ENCODE data around the gene TTC39C. TPM values are rescaled to one million over a fixed set of nuclear protein-coding genes. Genes with fewer than 3 reads are reported as not detected.

Gene TTC39C
- total RNA-seq, 1 experiment from 2014 or later, result 24.0 TPM

DNA sequence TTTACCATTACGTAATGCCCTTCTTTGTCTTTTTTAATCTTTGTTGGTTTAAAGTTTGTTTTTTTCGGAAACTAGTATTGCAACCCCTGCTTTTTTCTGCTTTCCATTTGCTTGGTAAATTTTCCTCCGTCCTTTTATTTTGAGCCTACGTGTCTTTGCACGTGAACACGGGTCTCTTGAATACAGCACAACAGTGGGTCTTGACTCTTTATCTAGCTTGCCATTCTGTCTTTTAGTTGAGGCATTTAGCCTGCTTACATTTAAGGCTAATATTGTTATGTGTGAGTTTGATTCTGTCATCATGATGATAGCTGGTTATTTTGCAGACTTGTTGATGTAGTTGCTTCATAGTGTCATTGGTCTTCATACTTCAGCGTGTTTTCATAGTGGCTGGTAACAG lies 37.5 kb upstream of the TTC39C start:
- DNase-seq (ENCODE audit: low spot score), result no peak
- H3K4me3 ChIP-seq (ENCODE audit: low read depth, low read length, poor library complexity, severe bottlenecking), result no peak overlapping the region
- TF ChIP-seq CTCF (conservative IDR thresholded peaks at IDR 0.05; ENCODE audit: low read depth, low read length) (no peak), EZH2 (IDR thresholded peaks at IDR 0.05; ENCODE audit: borderline replicate concordance, low read depth, low read length, poor library complexity, severe bottlenecking) (no peak)
- no peaks in the 10 kb centered on the region for H3K36me3 ChIP-seq (ENCODE audit: insufficient read depth, low read length, poor library complexity, severe bottlenecking)
- intact Hi-C loops (cut with micrococcal nuclease; ENCODE audit: unreplicated experiment), result no loop called here
- H3K27me3 ChIP-seq (replicated peaks; ENCODE audit: insufficient read depth, low read depth, low read length, poor library complexity), result no peaks in the 10 kb centered on the region
- H3K4me1 ChIP-seq (ENCODE audit: insufficient read depth, low read length, poor library complexity, severe bottlenecking), result no peaks in the 10 kb centered on the region
- ChIA-PET POLR2A (ENCODE audit: low non-redundant PET) (no interaction called here), CTCF (interaction anchor here (0.6 kb wide), 1 partner anchor 194 kb away, joined by 4 read pairs; no protein-coding TSS in a partner anchor)
- no peak overlapping the region for H3K27ac ChIP-seq (ENCODE audit: low read depth, low read length, poor library complexity, severe bottlenecking)
- no TSS peak for BruUV-seq (replicated peaks)
- no peaks in the 10 kb centered on the region for H3K9me3 ChIP-seq (ENCODE audit: low read depth, low read length, poor library complexity, severe bottlenecking)

GRCh38 chr18:23977719-23978483 lies 36.7 kb upstream of the TTC39C start:
- Histone ChIP-seq H3K4me1 (ENCODE audit: insufficient read depth, low read length, poor library complexity, severe bottlenecking) (no peaks in the 10 kb centered on the region), H3K4me3 (ENCODE audit: low read depth, low read length, poor library complexity, severe bottlenecking) (no peak overlapping the region), H3K36me3 (ENCODE audit: insufficient read depth, low read length, poor library complexity, severe bottlenecking) (no peaks in the 10 kb centered on the region), H3K27ac (ENCODE audit: low read depth, low read length, poor library complexity, severe bottlenecking) (no peak overlapping the region), H3K27me3 (replicated peaks; ENCODE audit: insufficient read depth, low read depth, low read length, poor library complexity) (no peaks in the 10 kb centered on the region), H3K9me3 (ENCODE audit: low read depth, low read length, poor library complexity, severe bottlenecking) (no peaks in the 10 kb centered on the region)
- intact Hi-C loops (cut with micrococcal nuclease; ENCODE audit: unreplicated experiment), result no loop called here
- TF ChIP-seq CTCF (conservative IDR thresholded peaks at IDR 0.05; ENCODE audit: low read depth, low read length) (no peak), EZH2 (IDR thresholded peaks at IDR 0.05; ENCODE audit: borderline replicate concordance, low read depth, low read length, poor library complexity, severe bottlenecking) (no peak)
- POLR2A ChIA-PET (ENCODE audit: low non-redundant PET), result no interaction called here
- CTCF ChIA-PET, result no interaction called here
- DNase-seq (ENCODE audit: low spot score), result no peak
- no TSS peak for BruUV-seq (replicated peaks)

DNA sequence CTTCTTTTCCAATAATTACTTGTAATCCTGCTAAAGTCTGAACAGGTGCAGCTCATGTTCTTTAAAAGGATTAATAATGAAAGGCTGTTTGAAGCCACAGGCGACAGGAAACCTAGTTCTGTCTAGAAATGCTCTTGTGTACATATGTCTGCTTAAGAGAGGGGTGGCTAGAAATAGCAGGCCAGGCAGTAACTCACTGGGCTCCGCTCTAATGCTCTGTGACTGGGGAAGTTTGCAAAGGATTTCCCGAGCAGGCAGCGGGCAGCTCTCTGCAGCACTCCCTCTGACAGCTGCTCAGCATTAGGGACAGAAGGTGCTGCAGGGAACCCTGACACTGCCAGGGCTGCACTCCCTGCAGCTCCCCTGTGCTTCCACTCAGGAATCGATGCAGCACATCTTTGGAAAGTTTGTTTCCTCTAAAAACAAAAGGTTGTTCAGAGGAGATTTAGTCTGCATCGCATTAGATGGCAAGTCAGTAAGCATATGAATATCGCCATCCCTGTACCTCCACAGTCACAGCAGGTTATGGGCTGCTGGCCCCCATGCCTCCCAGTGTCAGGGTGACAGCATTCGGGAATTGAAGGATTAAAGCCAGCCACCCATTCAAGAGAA lies 33.1 kb upstream of the TTC39C start:
- CTCF ChIA-PET, result no interaction called here
- H3K4me3 ChIP-seq (ENCODE audit: low read depth, low read length, poor library complexity, severe bottlenecking), result no peak overlapping the region
- no peak for TF ChIP-seq EZH2 (IDR thresholded peaks at IDR 0.05; ENCODE audit: borderline replicate concordance, low read depth, low read length, poor library complexity, severe bottlenecking)
- TF ChIP-seq CTCF (conservative IDR thresholded peaks at IDR 0.05; ENCODE audit: low read depth, low read length), result no peak
- no peaks in the 10 kb centered on the region for H3K9me3 ChIP-seq (ENCODE audit: low read depth, low read length, poor library complexity, severe bottlenecking)
- BruUV-seq (replicated peaks), result no TSS peak
- DNase-seq (ENCODE audit: low spot score), result no peak
- H3K27ac ChIP-seq (ENCODE audit: low read depth, low read length, poor library complexity, severe bottlenecking), result no peak overlapping the region
- no peaks in the 10 kb centered on the region for H3K27me3 ChIP-seq (replicated peaks; ENCODE audit: insufficient read depth, low read depth, low read length, poor library complexity)
- no peaks in the 10 kb centered on the region for H3K36me3 ChIP-seq (ENCODE audit: insufficient read depth, low read length, poor library complexity, severe bottlenecking)
- intact Hi-C loops (cut with micrococcal nuclease; ENCODE audit: unreplicated experiment), result no loop called here
- no peaks in the 10 kb centered on the region for H3K4me1 ChIP-seq (ENCODE audit: insufficient read depth, low read length, poor library complexity, severe bottlenecking)
- POLR2A ChIA-PET (ENCODE audit: low non-redundant PET), result interaction anchor here (0.6 kb wide), 1 partner anchor 20 kb away, joined by 11 read pairs; no protein-coding TSS in a partner anchor
